ENCODE results near the gene C8A. TPM values are rescaled to one million over a fixed set of nuclear protein-coding genes. Genes with fewer than 3 reads are reported as not detected.

The C8A gene
- total and polyA plus RNA-seq, 2 experiments from 2014 or later = not detected

GRCh38 chr1:56967355-56967754 is 112.8 kb downstream of the C8A start:
- Histone ChIP-seq H3K9me3 (ENCODE audit: low read depth) (no peaks in the 10 kb centered on the region), H3K27ac (no peak overlapping the region), H3K4me3 (no peak overlapping the region), H3K79me2 (ENCODE audit: insufficient read depth) (no peaks in the 10 kb centered on the region), H3K27me3 (replicated peaks; ENCODE audit: insufficient read depth) (no peaks in the 10 kb centered on the region), H2AFZ (no peak overlapping the region), H3K4me1 (ENCODE audit: insufficient read depth) (no peaks in the 10 kb centered on the region), H3K9me2 (ENCODE audit: insufficient read depth) (no peaks in the 10 kb centered on the region), H3F3A (ENCODE audit: insufficient read depth) (no peaks in the 10 kb centered on the region), H4K20me1 (ENCODE audit: insufficient read depth) (no peaks in the 10 kb centered on the region), H3K36me3 (ENCODE audit: low read depth) (no peaks in the 10 kb centered on the region), H3K4me2 (ENCODE audit: unreplicated experiment) (no peak overlapping the region), H3K9ac (no peak overlapping the region)
- TF ChIP-seq EZH2 (IDR thresholded peaks at IDR 0.05; ENCODE audit: insufficient read depth, poor library complexity, severe bottlenecking) (no peak), EZH2phosphoT487 (IDR thresholded peaks at IDR 0.05; ENCODE audit: insufficient read depth, low read depth) (no peak)
- no peak for DNase-seq
- WGBS, 2 experiments (ENCODE audit: low coverage in 1 of 2, low lambda C conversion rate in 2 of 2, missing lambda C conversion rate in 2 of 2) = 57 to 64% methylated on average over 3 of the region's 3 CpGs
- in situ Hi-C loops (cut with MboI) = no loop called here

Other genes starting within 250 kb of the C8A start
- gene PRKAA2, start 209.5 kb upstream of the C8A start, total RNA-seq (2014; rRNA removed; shearing (Covaris generic)) = 0.65 and 0.76 TPM in 2 replicates
- gene PRKAA2, start 209.5 kb upstream of the C8A start, polyA plus RNA-seq (2016; fragmentation: Nextera tagmentation; extraction: Ambion mirVana) = 0.44 and 0.49 TPM in 2 replicates
- not detected in 2 replicates for gene FYB2, start 35.4 kb upstream of the C8A start, total RNA-seq (2014; rRNA removed; shearing (Covaris generic))
- gene FYB2, start 35.4 kb upstream of the C8A start, polyA plus RNA-seq (2016; fragmentation: Nextera tagmentation; extraction: Ambion mirVana) = not detected in 2 replicates
- not detected in 2 replicates for gene C8B, start 111.2 kb downstream of the C8A start, total RNA-seq (2014; rRNA removed; shearing (Covaris generic))
- not detected in 2 replicates for gene C8B, start 111.2 kb downstream of the C8A start, polyA plus RNA-seq (2016; fragmentation: Nextera tagmentation; extraction: Ambion mirVana)